GM12878 (cell line): Measurements from ENCODE around the gene NBEA.

Experiments
- EP300 ChIP-seq, 2 experiments: fragments of 150-350 bp in 1 of 2; IDR thresholded peaks; 2 replicates each; pipeline ENCODE4 v1.6.1; 2011 to 2012; ENCODE audit warnings: low read depth in 2 of 2, low read length in 2 of 2, borderline replicate concordance in 1 of 2, improper control_type of control experiment in 1 of 2, inconsistent platforms in 1 of 2; ENCODE audit not compliant: control insufficient read depth in 1 of 2
- EZH2 ChIP-seq: IDR thresholded peaks from 2 replicates; pipeline ENCODE4 v1.6.1; 2012; ENCODE audit warnings: low read depth, mild to moderate bottlenecking, control low read depth, inconsistent platforms, low read length, borderline replicate concordance; ENCODE audit not compliant: control insufficient read depth
- MXI1 ChIP-seq: fragments of 150-350 bp; IDR thresholded peaks from 2 replicates; pipeline ENCODE4 v1.6.1; 2011; ENCODE audit warnings: low read depth, mild to moderate bottlenecking, inconsistent platforms, low read length, improper control_type of control experiment
- NFIC ChIP-seq: IDR thresholded peaks from 2 replicates; pipeline ENCODE4 v1.6.1; 2012; ENCODE audit warnings: low read depth, mild to moderate bottlenecking, inconsistent platforms, low read length, moderate library complexity
- POLR2A ChIP-seq: IDR thresholded peaks from 2 replicates; pipeline ENCODE4 v1.6.1; 2011; ENCODE audit warnings: low read depth, mild to moderate bottlenecking, low read length
- RCOR1 ChIP-seq: conservative IDR thresholded peaks from 2 replicates; pipeline ENCODE4 v1.6.1; 2012; ENCODE audit warnings: low read depth, low read length, improper control_type of control experiment
- RFX5 ChIP-seq: IDR thresholded peaks from 2 replicates; pipeline ENCODE4 v1.6.1; 2011; ENCODE audit warnings: low read depth, low read length, improper control_type of control experiment
- SIX5 ChIP-seq: IDR thresholded peaks from 2 replicates; pipeline ENCODE4 v1.6.1; 2011; ENCODE audit warnings: mild to moderate bottlenecking, low read depth, low read length, moderate library complexity; ENCODE audit not compliant: severe bottlenecking
- TF ChIP-seq, protein P1 (sequence below), 3 experiments: IDR thresholded peaks in 2 of 3; conservative IDR thresholded peaks in 1 of 3; 2 replicates each; pipeline ENCODE4 v1.5.1; 2011; ENCODE audit warnings: low read depth in 3 of 3, low read length in 3 of 3, mild to moderate bottlenecking in 3 of 3, control low read depth in 2 of 3, moderate library complexity in 2 of 3, inconsistent platforms in 1 of 3, mixed read lengths in 1 of 3; ENCODE audit not compliant: control insufficient read depth in 2 of 3, insufficient read depth in 1 of 3; ENCODE audit errors: extremely low read depth in 1 of 3

DNA sequence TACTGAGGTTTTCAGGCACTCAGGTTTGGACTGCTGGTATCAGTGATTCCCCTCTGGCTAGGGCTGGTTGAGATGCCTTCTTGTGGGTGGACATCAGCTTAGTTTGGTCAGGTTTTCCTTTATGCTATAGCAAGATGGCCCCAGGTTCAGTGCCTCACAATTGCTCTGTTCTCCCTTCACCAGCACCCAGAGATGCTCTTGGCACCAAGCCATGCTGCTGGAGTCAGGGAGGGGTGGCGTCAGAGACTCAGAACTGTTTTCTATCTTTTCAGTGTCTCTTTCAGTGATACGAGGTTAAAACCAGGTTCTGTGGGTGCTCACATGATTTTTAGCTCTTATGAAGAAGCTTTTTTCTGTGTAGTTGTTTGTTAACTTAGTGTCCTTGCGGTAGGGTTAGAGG lies 96.9 kb downstream of the NBEA start:
- TF ChIP-seq, protein P1, sequence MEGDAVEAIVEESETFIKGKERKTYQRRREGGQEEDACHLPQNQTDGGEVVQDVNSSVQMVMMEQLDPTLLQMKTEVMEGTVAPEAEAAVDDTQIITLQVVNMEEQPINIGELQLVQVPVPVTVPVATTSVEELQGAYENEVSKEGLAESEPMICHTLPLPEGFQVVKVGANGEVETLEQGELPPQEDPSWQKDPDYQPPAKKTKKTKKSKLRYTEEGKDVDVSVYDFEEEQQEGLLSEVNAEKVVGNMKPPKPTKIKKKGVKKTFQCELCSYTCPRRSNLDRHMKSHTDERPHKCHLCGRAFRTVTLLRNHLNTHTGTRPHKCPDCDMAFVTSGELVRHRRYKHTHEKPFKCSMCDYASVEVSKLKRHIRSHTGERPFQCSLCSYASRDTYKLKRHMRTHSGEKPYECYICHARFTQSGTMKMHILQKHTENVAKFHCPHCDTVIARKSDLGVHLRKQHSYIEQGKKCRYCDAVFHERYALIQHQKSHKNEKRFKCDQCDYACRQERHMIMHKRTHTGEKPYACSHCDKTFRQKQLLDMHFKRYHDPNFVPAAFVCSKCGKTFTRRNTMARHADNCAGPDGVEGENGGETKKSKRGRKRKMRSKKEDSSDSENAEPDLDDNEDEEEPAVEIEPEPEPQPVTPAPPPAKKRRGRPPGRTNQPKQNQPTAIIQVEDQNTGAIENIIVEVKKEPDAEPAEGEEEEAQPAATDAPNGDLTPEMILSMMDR (IDR thresholded peaks at IDR 0.05 in 2 of 3, conservative IDR thresholded peaks at IDR 0.05 in 1 of 3; ENCODE audit: control insufficient read depth in 2 of 3, extremely low read depth in 1 of 3, insufficient read depth in 1 of 3, low read depth in 3 of 3, low read length in 3 of 3), result no peak
- TF ChIP-seq NFIC, result no peak
- TF ChIP-seq RCOR1, result no peak
- TF ChIP-seq EP300 (IDR thresholded peaks at IDR 0.05; ENCODE audit: borderline replicate concordance in 1 of 2, control insufficient read depth in 1 of 2, low read depth in 2 of 2, low read length in 2 of 2), result no peak
- no peak for TF ChIP-seq MXI1
- no peak for TF ChIP-seq SIX5
- TF ChIP-seq RFX5, result no peak
- TF ChIP-seq POLR2A, result no peak
- TF ChIP-seq EZH2, result no peak
